HG03039 (cell line): ENCODE measurements around the gene TRIM49D2.
"Not testable (repeated sequence)": the region's sequence is repeated elsewhere in the genome, so short reads cannot be mapped to it uniquely, and the experiment has no call there.

Experiments
- ATAC-seq: cut with Tn5 transposase; IDR thresholded peaks from one replicate; pipeline ENCODE4 v1.9.1; 2021; ENCODE audit warnings: mild to moderate bottlenecking, moderate library complexity; ENCODE audit not compliant: unreplicated experiment

Gene TRIM49D2, protein sequence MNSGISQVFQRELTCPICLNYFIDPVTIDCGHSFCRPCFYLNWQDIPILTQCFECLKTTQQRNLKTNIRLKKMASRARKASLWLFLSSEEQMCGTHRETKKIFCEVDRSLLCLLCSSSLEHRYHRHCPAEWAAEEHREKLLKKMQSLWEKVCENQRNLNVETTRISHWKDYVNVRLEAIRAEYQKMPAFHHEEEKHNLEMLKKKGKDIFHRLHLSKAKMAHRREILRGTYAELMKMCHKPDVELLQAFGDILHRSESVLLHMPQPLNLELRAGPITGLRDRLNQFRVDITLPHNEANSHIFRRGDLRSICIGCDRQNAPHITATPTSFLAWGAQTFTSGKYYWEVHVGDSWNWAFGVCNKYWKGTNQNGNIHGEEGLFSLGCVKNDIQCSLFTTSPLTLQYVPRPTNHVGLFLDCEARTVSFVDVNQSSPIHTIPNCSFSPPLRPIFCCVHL

DNA sequence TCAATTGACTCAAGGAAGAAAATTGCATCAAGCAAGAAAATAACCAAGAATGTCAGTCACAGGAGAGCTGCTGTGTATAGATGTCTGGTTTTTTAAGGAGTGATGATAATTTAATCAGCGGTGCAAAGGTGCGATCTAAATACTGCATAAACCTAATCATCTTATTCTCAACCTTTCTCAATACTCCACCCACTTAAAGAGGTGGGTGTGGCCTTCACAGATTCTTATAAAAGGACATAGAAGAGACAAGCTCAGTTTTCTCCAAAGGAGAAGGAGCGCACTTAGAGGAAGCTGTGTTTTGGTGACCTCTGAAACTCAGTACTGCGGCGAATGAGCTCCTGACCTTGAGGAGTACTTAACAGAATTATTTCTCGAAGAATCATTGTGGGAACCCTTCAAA is at the start of gene TRIM49D2:
Gene TRIM49D2, plus strand, starts transcription at position 301 of the 400 bp plus-strand sequence. CDS start 2,698 bp downstream, outside the sequence.
- ATAC-seq: not testable (repeated sequence)

DNA sequence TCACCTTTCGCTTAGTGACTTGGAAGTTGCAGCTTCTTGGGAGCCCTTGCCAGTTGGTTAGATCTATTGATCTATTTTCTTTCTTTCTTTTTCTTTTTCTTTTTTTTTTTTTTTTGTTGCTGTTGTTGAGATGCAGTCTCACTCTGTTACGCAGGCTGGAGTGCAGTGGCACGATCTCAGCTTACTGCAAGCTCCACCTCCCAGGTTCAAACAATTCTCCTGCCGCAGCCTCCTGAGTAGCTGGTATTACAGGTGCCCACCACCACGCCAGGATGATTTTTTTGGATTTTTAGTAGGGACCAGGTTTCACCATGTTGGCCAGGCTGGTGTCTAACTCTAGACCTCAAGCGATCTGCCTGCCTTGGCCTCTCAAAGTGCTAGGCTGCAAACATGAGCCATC is 46.4 kb upstream of the TRIM49D2 start:
- not testable (repeated sequence) for ATAC-seq

DNA sequence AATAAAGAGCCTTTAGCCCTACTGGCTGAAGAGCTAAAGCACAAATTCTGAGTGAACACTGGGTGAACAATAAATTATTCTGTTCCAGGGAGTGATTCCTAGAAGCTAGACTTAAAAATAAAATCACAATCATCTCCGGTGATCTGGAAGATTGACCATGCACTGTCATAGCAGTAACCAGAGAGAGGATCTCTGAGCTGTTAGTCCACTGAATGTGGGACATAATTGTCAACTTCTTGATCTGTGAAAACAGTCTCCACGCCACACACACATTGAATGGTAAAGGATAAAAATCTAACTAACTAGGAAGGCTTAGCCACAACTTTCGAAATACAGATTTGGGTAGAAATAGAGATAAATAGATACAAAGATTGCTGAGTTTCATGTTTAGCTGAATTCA is 30.6 kb upstream of the TRIM49D2 start:
- ATAC-seq: not testable (repeated sequence)

GRCh38 chr11:89900809-89901208 is 23.1 kb upstream of the TRIM49D2 start:
- not testable (repeated sequence) for ATAC-seq

DNA sequence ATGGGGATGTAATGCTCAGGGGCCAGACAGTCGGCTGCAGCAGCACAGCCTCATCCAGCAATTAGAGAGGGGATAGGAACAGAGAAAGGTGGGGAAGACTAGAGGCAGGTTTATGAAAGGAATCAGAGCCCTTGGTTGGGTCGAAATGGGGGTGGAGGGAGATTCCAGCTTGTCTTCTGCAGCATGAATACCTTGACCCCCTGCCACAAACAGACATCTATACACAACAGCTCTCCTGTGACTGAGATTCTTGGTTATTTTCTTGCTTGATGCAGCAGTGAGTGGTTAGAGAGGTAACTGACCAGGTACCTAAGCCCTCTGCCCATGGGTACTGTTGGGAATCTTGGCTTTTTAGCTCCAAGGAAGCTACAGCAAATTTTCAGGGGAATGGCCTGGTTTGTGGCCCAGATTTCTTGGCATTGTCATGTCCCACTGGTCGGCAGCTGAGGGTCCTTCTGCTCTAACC is 1.6 kb upstream of the TRIM49D2 start, which contains the start of gene TRIM49D1:
Gene TRIM49D1, minus strand, starts transcription at position 51 of the 466 bp plus-strand sequence. CDS start 4,535 bp downstream, outside the sequence.
- ATAC-seq: no peak

DNA sequence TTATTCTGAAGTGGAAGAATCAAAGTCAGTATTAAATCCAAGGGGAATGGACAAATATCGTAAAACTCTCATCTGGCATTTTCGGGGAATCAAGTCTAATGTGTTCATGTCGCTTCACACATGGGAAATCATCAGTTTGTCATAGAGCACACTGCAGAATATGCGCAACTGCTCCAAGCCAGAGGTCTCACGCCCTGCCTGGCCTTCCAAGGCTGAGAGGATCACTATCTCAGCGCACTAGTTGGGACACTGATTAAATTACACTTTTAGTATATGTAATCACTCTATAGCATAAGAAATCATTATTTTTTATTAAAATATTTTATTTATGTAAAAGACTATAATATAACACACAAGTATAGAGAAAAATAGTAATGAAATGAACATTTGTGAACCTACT is 37.0 kb downstream of the TRIM49D2 start:
- not testable (repeated sequence) for ATAC-seq

- ATAC-seq: not testable (repeated sequence)
Measured at GRCh38 chr11:89965737-89966136, 41.9 kb downstream of the TRIM49D2 start, which contains the start of gene TRIM64. Gene TRIM64 (plus strand): TSS chr11:89966037. CDS start chr11:89968504, 2,467 bp downstream.
